ENCODE results near the gene CD19. TPM values are rescaled to one million over a fixed set of nuclear protein-coding genes. Genes with fewer than 3 reads are reported as not detected.

Gene CD19
- total and polyA plus RNA-seq, 10 of the 15 experiments (the other 5 are each of a cell fraction or from before 2014, with no cell fraction given) = 1.2 to 125 (median 77.2) TPM

DNA sequence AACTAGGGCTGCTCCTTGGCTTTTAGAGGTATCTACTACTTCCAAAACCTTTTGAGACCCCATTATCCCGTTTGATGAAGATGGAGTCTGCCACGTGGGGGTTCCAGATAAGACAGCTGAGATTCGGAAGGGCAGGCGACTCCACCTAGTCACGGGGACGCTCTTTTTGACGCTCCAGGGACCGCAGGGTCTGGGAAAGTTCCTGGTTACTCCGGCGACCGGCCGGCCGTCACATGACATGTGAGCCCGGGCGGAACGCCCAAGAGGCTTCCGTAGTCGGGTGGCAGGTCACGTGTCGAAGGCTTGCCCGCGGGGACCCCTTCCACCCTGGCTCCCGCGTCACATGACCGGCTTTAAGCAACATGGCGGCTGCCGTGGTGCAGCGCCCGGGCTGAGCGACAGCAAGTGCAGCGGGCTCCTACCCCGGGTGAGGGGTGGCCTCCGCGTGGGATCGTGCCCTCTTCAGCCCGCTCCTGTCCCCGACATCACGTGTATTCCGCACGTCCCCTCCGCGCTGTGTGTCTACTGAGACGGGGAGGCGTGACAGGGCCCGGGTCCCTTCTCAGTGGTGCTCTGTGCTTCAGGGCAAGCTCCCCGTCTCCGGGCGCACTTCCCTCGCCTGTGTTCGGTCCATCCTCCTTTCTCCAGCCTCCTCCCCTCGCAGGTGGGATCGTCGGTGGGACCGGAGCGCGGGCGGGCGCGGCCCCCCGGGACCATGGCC is 42.8 kb downstream of the CD19 start, which contains the start of gene SPNS1:
Gene SPNS1 (plus strand): TSS at position 342 of the 721 bp plus-strand sequence. CDS start 374 bp downstream, at position 716.
- ChIA-PET SMC1A (ENCODE audit: uncharacterized antibody, unreplicated experiment) (interaction anchor here (0.9 to 2.0 kb wide), 7 partner anchors 9 to 153 kb away, joined by 3 to 5 read pairs (median 3); no protein-coding TSS in a partner anchor), CTCF (interaction anchor here (0.6 to 2.5 kb wide), 7 partner anchors 8 to 251 kb away, joined by 3 to 12 read pairs (median 5); no protein-coding TSS in a partner anchor), POLR2A (interaction anchor here (0.5 to 1.4 kb wide), 5 partner anchors 10 to 117 kb away, joined by 3 to 8 read pairs (median 3); partner anchors contain the start of genes LAT and NFATC2IP), RAD21 (ENCODE audit: unreplicated experiment) (interaction anchor here (0.9 to 1.9 kb wide), 4 partner anchors 11 to 100 kb away, joined by 3 to 10 read pairs (median 5); partner anchors contain the start of gene LAT)
- BruUV-seq (replicated peaks) = no TSS peak
- no peaks in the 10 kb centered on the region for H4K20me1 ChIP-seq (ENCODE audit: control insufficient read depth, insufficient read depth)
- FAIRE-seq = peak; percentile 90
- peaks cover 8% of the 10 kb centered on the region for H3K79me2 ChIP-seq (ENCODE audit: control insufficient read depth, insufficient read depth, low read length)
- peak within 1 kb of the TSS; percentile 96 for H3K4me2 ChIP-seq (ENCODE audit: control insufficient read depth, insufficient read depth)
- H3K36me3 ChIP-seq (ENCODE audit: control insufficient read depth in 2 of 2, insufficient read depth in 2 of 2, low read length in 1 of 2) = no peaks in the 10 kb centered on the region; a peak in 2 of 4 replicates
- DNase-seq (ENCODE audit: low read depth, low spot score) = peak; percentile 74
- peak within 1 kb of the TSS; percentile 92 for H3K4me3 ChIP-seq
- WGBS (ENCODE audit: insufficient coverage, insufficient replicate concordance, low lambda C conversion rate, missing lambda C conversion rate) = 1% methylated on average over 51 of the region's 60 CpGs
- H3K27ac ChIP-seq (ENCODE audit: control insufficient read depth, insufficient read depth) = peak within 1 kb of the TSS; percentile 58
- intact Hi-C loops (cut with micrococcal nuclease; ENCODE audit: unreplicated experiment) = no loop called here
- H3K9ac ChIP-seq (ENCODE audit: control insufficient read depth, insufficient read depth, low read length) = peak within 1 kb of the TSS; percentile 87
- H3K9me3 ChIP-seq (replicated peaks; ENCODE audit: control insufficient read depth, insufficient read depth, low read length) = no peaks in the 10 kb centered on the region
- no peaks in the 10 kb centered on the region for H3K27me3 ChIP-seq (replicated peaks in 1 of 2; ENCODE audit: control insufficient read depth in 2 of 2, insufficient read depth in 2 of 2, low read length in 1 of 2)
- peak within 1 kb of the TSS; percentile 87 for H2AFZ ChIP-seq (ENCODE audit: control insufficient read depth, low read depth, low read length)
- peaks cover 4% of the 10 kb centered on the region for H3K4me1 ChIP-seq (ENCODE audit: control insufficient read depth, insufficient read depth, low read length)
- ATAC-seq = peak; percentile 97
- in situ Hi-C loops (cut with MboI) = no loop called here
- peak; percentile 82; the same call in 1 of the 2 replicates for TF ChIP-seq TBL1XR1 (IDR thresholded peaks at IDR 0.05; ENCODE audit: low read depth, low read length)
- TF ChIP-seq, protein P1, sequence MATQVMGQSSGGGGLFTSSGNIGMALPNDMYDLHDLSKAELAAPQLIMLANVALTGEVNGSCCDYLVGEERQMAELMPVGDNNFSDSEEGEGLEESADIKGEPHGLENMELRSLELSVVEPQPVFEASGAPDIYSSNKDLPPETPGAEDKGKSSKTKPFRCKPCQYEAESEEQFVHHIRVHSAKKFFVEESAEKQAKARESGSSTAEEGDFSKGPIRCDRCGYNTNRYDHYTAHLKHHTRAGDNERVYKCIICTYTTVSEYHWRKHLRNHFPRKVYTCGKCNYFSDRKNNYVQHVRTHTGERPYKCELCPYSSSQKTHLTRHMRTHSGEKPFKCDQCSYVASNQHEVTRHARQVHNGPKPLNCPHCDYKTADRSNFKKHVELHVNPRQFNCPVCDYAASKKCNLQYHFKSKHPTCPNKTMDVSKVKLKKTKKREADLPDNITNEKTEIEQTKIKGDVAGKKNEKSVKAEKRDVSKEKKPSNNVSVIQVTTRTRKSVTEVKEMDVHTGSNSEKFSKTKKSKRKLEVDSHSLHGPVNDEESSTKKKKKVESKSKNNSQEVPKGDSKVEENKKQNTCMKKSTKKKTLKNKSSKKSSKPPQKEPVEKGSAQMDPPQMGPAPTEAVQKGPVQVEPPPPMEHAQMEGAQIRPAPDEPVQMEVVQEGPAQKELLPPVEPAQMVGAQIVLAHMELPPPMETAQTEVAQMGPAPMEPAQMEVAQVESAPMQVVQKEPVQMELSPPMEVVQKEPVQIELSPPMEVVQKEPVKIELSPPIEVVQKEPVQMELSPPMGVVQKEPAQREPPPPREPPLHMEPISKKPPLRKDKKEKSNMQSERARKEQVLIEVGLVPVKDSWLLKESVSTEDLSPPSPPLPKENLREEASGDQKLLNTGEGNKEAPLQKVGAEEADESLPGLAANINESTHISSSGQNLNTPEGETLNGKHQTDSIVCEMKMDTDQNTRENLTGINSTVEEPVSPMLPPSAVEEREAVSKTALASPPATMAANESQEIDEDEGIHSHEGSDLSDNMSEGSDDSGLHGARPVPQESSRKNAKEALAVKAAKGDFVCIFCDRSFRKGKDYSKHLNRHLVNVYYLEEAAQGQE (IDR thresholded peaks at IDR 0.05; ENCODE audit: low read depth, low read length) = peak; percentile 55; the same call in 1 of the 2 replicates
- peak; percentile 48; the same call in 1 of the 2 replicates for TF ChIP-seq RFX5 (IDR thresholded peaks at IDR 0.05; ENCODE audit: low read depth, low read length)
- TF ChIP-seq STAT3 (IDR thresholded peaks at IDR 0.05; ENCODE audit: low read depth, low read length) = 0 out of 2 replicates have a peak, but pooled peaks have one; percentile 65
- TF ChIP-seq ASH2L (IDR thresholded peaks at IDR 0.05; ENCODE audit: borderline replicate concordance, low read depth) = no peak
- TF ChIP-seq YY1 (IDR thresholded peaks at IDR 0.05; ENCODE audit: low read depth, low read length) = peak; percentile 99
- peak; percentile 100 for TF ChIP-seq RAD51 (IDR thresholded peaks at IDR 0.05)
- TF ChIP-seq ZBED1 (IDR thresholded peaks at IDR 0.05; ENCODE audit: borderline replicate concordance) = no peak
- TF ChIP-seq, protein P2, sequence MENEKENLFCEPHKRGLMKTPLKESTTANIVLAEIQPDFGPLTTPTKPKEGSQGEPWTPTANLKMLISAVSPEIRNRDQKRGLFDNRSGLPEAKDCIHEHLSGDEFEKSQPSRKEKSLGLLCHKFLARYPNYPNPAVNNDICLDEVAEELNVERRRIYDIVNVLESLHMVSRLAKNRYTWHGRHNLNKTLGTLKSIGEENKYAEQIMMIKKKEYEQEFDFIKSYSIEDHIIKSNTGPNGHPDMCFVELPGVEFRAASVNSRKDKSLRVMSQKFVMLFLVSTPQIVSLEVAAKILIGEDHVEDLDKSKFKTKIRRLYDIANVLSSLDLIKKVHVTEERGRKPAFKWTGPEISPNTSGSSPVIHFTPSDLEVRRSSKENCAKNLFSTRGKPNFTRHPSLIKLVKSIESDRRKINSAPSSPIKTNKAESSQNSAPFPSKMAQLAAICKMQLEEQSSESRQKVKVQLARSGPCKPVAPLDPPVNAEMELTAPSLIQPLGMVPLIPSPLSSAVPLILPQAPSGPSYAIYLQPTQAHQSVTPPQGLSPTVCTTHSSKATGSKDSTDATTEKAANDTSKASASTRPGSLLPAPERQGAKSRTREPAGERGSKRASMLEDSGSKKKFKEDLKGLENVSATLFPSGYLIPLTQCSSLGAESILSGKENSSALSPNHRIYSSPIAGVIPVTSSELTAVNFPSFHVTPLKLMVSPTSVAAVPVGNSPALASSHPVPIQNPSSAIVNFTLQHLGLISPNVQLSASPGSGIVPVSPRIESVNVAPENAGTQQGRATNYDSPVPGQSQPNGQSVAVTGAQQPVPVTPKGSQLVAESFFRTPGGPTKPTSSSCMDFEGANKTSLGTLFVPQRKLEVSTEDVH (IDR thresholded peaks at IDR 0.05; ENCODE audit: low read depth, partially characterized antibody) = no peak
- no peak for TF ChIP-seq SREBF2 (IDR thresholded peaks at IDR 0.05; ENCODE audit: low read length)
- peak; percentile 84 for TF ChIP-seq RELA (IDR thresholded peaks at IDR 0.05; ENCODE audit: borderline replicate concordance, partially characterized antibody)
- TF ChIP-seq NR2C2 (IDR thresholded peaks at IDR 0.05; ENCODE audit: borderline replicate concordance, control insufficient read depth, insufficient read length, low read depth) = no peak
- TF ChIP-seq LARP7 (IDR thresholded peaks at IDR 0.05) = peak; percentile 89
- TF ChIP-seq CEBPB (IDR thresholded peaks at IDR 0.05; ENCODE audit: borderline replicate concordance in 1 of 2, low read depth in 2 of 2, low read length in 2 of 2) = no peak
- TF ChIP-seq MYC (IDR thresholded peaks at IDR 0.05; ENCODE audit: insufficient read depth, insufficient read length, insufficient replicate concordance, low read length, severe bottlenecking) = peak; percentile 72
- TF ChIP-seq, protein P3, sequence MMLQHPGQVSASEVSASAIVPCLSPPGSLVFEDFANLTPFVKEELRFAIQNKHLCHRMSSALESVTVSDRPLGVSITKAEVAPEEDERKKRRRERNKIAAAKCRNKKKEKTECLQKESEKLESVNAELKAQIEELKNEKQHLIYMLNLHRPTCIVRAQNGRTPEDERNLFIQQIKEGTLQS (IDR thresholded peaks at IDR 0.05; ENCODE audit: borderline replicate concordance, extremely low read depth, low read depth, low read length) = peak; percentile 99

Measured in GM12878 (cell line).